ENCODE results near the gene MCRS1. TPM values are rescaled to one million over a fixed set of nuclear protein-coding genes. Genes with fewer than 3 reads are reported as not detected.

MCRS1 gene
- polyA plus RNA-seq, 4 donors = 64.7 to 83.6 (median 72.5) TPM

DNA sequence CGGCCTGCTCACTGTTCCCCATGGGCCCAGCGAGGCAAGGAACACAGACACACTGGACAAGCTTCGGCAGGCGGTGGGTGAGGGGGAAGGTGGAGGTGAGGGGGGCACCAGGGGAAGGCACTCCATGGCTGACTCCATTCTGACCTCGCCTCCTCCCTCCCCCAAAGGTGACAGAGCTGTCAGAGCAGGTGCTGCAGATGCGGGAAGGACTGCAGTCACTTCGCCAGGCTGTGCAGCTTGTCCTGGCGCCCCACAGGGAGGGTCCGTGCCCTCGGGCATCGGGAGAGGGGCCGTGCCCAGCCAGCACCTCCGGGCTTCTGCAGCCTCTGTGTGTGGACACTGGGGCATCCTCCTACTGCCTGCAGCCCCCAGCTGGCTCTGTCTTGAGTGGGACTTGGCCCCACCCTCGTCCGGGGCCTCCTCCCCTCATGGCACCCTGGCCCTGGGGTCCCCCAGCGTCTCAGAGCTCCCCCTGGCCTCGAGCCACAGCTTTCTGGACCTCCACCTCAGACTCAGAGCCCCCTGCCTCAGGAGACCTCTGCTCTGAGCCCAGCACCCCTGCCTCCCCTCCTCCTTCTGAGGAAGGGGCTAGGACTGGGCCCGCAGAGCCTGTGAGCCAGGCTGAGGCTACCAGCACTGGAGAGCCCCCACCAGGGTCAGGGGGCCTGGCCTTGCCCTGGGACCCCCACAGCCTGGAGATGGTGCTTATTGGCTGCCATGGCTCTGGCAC lies 10.6 kb downstream of the MCRS1 start:
- no peak for DNase-seq (ENCODE audit: low read depth in 4 of 4, low spot score in 3 of 4)

DNA sequence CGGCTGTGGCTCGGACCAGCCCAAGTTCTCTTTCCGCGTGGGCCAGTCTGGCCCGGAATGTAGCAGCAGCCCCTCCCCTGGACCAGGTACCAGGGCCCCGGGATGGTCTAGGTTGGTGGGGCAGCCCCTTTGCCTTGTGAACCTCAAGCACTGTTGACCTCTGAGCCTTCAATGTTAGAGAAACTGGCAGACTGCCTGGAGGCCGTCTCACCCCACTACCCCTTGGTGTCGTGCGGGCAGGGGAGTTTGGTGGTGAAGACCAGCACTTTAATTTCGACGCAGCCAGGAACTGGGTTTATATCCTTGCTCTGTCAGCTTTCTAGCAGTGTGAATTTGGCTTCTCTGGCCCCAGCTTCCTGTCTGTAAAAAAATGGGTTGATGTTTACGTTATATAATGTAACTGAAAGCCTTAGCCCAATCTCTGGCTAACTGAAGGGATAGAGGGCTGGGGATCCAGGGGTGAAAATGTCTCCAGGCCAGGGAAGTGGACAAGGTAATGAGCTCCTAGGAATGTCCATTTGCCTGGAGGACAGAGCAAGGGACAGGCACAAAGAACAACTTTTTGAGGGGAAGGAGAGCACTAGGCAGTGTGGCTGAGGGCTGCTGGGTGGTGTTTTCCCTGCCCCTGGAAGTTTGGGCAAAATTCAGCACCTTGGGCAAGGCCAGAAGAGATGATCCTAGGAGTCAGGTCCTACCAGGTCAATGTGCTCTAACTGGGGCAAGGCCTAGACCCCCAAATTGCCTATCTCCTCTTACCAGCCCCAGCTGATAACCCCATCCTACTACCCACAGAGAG lies 11.4 kb downstream of the MCRS1 start:
- DNase-seq (ENCODE audit: low read depth in 4 of 4, low spot score in 3 of 4) = no peak

GRCh38 chr12:49555631-49556390 lies 12.1 kb downstream of the MCRS1 start:
- no peak for DNase-seq (ENCODE audit: low read depth in 4 of 4, low spot score in 3 of 4)

DNA sequence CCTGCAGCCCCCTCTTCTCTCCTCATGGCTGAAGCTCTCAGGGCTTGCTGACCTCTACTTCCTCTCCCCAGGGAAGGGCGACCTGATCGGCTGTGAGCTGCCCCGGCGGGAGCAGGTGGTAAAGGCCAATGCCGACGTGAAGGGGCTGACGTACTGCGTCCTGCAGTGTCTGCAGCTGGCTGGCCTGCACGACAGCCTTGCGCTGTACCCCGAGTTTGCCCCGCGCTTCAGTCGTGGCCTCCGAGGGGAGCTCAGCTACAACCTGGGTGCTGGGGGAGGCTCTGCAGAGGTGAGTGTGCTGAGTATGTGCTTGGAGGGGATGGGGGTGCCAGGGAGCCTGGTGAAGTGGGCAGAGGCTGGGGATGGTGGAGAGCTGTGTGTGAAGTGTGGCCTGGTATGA lies 13.7 kb downstream of the MCRS1 start:
- DNase-seq (ENCODE audit: low read depth in 4 of 4, low spot score in 3 of 4) = no peak

DNA sequence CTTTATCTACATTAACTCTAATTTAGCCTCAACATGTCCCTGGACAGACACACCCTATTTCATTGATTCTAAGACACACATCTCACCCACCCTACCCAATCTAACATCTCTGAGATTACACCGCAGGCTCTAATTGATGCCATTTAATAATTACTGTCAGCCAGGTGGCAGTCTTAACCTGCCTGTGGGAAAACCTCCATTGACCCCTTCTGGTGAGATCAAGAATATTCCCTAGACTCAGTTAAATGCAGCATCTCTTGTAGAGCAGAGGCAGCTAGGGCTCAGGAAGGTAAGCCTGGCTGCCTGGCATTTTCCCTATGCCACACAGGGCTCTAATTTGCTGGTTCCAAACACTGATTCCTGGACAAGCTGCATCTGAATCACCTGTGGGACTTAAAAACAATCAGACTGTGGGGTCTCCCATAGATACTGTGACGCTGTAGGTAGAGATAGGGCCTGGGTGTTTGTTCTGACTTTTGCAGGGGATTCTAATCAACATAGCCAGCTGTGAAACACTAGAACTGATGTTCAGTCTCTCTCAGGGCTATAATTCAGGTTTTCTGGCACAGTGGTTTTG lies 14.3 kb downstream of the MCRS1 start:
- DNase-seq (ENCODE audit: low read depth in 4 of 4, low spot score in 3 of 4) = no peak

DNA sequence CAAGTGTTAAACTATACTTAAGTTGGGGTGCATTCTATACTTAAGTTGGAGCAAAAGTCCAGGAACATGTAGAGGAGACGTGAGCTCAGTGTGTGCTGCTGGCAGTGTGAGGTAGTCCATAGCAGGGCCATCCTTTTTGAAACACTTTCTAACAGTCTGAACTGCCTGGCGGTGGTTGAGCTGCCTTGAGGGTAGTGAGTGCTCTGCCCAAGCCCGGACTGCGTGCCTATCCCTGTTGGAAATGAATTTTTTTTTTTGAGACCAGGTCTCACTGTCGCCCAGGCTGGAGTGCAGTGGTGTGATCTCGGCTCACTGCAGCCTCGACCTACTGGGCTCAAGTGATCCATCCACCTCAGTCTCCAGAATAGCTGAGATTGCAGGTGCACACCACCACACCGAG lies 15.0 kb downstream of the MCRS1 start:
- no peak for DNase-seq (ENCODE audit: low read depth in 4 of 4, low spot score in 3 of 4)

- no peak for DNase-seq (ENCODE audit: low read depth in 4 of 4, low spot score in 3 of 4)
Observed at GRCh38 chr12:49552425-49552824, 15.5 kb downstream of the MCRS1 start.

GRCh38 chr12:49552014-49552413 lies 15.9 kb downstream of the MCRS1 start:
- DNase-seq (ENCODE audit: low read depth in 4 of 4, low spot score in 3 of 4) = no peak

DNA sequence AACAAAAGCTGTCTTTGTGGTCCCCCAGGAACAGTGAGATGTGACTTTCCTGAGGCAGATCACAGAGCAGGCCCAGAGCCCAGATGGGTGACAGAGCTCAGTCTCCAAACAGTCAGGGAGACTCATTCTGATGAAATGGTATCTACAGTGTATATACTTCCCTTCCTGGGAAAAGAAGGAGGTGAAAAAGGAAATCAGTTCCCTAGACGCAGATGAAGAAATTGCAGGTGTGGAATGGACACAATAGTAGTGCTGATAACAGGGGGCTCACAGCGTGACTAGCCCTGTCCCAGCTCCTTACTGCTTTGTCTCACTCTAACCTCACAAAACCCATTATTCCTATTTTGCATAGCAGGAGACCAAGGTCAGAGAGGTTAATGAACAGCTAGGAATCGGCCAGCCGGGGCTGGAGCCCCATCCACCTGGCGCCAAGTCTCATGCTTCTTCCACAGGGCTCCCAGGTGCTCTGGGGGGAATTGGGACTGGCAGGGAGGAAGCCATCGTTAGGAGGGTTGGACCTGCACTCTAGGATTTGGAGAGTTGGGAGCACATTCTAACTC lies 17.2 kb downstream of the MCRS1 start:
- no peak for DNase-seq (ENCODE audit: low read depth in 4 of 4, low spot score in 3 of 4)

DNA sequence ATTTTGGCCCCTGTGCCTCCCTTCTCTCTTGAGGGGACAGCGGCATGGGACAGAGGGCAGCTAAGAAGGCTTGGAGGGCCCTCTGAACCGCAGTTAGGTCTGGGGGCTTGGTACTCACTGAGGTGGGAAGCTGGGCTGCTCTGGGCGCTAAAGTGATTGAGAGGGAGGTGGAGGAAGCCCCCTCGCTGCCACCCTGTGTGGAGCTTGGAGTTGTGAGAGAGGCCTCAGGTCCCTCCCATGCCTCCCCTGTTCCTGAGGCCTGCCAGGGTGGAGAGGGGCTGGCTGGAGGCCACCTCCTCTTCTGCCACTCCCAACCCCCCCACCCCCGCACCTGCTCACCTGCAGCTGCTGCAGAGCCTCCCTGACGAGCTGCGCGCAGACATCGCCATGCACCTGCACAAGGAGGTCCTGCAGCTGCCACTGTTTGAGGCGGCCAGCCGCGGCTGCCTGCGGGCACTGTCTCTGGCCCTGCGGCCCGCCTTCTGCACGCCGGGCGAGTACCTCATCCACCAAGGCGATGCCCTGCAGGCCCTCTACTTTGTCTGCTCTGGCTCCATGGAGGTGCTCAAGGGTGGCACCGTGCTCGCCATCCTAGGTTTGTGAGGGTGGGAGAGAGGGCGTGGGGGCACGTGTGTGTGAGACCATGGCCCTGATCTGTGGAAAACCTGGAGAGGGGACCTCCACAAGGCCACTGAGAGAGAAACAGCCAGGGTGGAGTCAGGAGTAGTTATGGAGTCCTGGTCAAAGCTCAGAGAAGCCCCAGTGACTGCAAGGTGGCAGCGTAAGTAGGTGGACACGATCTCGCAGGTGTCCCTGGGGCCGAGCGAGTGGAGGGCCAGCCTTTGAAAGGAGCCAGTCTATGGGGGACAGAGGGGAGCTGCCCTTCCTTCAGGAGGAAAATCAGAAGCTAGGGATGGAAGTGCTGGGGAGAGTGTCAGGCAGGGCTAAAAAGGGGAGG lies 17.9 kb downstream of the MCRS1 start:
- no peak for DNase-seq (ENCODE audit: low read depth in 4 of 4, low spot score in 3 of 4)

DNA sequence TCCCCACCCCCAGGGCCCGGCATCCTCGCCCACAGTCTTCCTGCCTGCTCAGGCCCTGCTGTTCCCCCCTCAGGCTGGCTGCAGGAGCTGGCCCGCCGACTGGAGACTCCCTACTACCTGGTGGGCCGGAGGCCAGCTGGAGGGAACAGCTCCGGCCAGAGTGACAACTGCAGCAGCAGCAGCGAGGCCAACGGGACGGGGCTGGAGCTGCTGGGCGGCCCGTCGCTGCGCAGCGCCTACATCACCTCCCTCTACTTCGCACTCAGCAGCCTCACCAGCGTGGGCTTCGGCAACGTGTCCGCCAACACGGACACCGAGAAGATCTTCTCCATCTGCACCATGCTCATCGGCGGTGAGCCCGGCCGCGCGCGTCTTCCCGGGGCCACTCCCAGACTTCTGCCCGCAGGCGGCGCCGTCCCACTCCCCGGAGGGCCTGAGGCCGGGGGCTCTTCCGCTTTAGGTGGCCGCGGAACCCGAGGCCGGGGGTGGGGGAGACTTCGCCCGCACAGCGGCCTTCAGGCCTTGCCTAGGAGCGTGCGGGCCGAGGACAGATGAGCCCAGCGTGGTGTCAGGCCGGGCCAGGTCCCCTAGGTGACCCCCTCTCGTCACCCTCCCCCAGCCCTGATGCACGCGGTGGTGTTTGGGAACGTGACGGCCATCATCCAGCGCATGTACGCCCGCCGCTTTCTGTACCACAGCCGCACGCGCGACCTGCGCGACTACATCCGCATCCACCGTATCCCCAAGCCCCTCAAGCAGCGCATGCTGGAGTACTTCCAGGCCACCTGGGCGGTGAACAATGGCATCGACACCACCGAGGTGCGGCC lies 18.9 kb downstream of the MCRS1 start:
- no peak for DNase-seq (ENCODE audit: low read depth in 4 of 4, low spot score in 3 of 4)

DNA sequence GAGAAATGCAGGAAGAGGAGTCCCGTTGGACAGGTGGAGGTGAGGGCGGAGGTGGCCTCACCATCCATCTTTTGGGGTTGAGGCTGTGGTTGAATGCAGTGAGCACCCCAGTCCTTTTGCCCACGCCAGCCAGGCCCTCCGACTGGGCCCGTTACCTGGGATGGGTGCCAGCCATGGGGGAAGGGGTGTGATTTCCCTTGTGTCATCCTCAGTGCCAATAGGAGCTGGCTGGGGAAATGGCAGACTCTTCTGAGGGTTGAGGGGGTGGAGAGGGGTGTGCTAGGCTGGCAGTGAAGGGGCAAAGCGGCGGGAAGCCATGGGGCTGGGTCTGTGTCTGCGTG lies 19.5 kb downstream of the MCRS1 start:
- no peak for DNase-seq (ENCODE audit: low read depth in 4 of 4, low spot score in 3 of 4)

- no peak for DNase-seq (ENCODE audit: low read depth in 4 of 4, low spot score in 3 of 4)
Observed at GRCh38 chr12:49547090-49547690, 20.8 kb downstream of the MCRS1 start.

- no peak for DNase-seq (ENCODE audit: low read depth in 4 of 4, low spot score in 3 of 4)
Observed at GRCh38 chr12:49546481-49546880, 21.5 kb downstream of the MCRS1 start.

DNA sequence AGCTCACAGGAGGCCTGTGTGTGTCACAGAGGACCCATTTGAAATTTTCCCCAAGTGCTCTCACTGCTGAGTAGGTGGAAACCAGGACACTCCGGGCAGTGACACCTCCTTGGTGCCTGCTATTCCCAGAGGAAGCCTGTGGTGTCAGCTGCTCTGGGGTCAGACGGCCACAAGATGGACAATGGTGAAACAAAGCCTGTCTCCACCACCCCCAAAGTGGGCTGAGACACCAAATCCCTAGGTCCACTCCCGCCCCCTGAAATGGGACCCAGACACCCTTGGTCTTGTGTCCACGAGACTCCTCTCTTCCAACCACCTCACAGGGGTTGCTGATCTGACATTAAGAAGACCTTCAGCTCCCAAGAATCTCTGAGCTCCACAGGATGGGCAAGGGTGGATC lies 22.1 kb downstream of the MCRS1 start:
- no peak for DNase-seq (ENCODE audit: low read depth in 4 of 4, low spot score in 3 of 4)

- DNase-seq (ENCODE audit: low read depth in 4 of 4, low spot score in 3 of 4) = no peak
Observed at GRCh38 chr12:49543914-49544815, 23.8 kb downstream of the MCRS1 start.

DNA sequence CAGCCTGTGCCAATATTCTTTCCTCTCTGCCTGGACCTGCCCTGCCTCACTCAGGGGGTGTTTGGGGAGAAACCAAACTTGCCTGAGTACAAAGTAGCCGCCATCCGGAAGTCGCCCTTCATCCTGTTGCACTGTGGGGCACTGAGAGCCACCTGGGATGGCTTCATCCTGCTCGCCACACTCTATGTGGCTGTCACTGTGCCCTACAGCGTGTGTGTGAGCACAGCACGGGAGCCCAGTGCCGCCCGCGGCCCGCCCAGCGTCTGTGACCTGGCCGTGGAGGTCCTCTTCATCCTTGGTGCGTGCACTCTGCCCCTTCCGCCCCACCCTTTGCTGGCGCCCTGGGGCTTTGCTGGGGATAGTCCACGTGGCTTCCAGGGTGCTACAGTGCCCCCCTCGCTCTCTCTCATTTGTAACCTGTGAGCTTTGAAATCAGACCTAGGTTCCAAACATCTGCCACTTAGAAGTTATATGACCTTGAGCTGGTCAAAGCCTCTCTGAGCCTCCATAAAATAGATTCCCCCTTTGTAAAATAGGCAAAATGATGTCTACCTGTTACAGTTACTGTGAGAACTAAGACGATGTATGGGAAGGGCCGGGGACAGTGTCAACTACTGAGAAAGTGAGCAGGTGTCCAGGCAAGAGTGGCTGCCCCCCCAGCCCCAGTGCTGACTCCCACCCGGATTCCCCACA lies 24.6 kb downstream of the MCRS1 start:
- DNase-seq (ENCODE audit: low read depth in 4 of 4, low spot score in 3 of 4) = no peak
